Measurements from ENCODE around the gene GPM6B.

GPM6B gene

DNA sequence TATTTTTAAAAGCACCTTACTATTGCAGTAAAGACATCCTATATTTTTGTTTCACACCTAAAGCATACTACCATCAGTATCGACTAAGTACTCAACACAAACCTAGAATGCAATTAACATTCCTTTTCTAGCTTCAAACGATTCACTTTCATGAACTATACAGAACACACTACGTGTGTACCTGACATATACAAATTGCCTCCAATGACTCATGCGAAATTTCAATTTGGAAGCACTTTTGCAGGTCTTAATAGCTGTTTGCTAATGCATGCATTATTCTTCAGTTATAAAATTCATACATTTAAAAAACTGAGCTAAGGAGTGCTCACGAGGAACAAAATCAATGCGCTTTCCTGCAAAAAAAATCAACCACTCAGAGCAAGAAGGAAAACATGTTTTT lies 19.7 kb upstream of the GPM6B start:
- DNase-seq (ENCODE audit: low read depth in 1 of 2, low spot score in 1 of 2) = no peak
- no peak overlapping the region for H3K4me3 ChIP-seq (replicated peaks; ENCODE audit: insufficient read depth, low read length)
- H3K27ac ChIP-seq (replicated peaks) = no peak overlapping the region
- H3K27me3 ChIP-seq (ENCODE audit: insufficient read depth, poor library complexity, severe bottlenecking) = peaks cover 5% of the 10 kb centered on the region
- no peak for TF ChIP-seq GABPA (IDR thresholded peaks at IDR 0.05; ENCODE audit: low read depth)
- TF ChIP-seq, protein P1, sequence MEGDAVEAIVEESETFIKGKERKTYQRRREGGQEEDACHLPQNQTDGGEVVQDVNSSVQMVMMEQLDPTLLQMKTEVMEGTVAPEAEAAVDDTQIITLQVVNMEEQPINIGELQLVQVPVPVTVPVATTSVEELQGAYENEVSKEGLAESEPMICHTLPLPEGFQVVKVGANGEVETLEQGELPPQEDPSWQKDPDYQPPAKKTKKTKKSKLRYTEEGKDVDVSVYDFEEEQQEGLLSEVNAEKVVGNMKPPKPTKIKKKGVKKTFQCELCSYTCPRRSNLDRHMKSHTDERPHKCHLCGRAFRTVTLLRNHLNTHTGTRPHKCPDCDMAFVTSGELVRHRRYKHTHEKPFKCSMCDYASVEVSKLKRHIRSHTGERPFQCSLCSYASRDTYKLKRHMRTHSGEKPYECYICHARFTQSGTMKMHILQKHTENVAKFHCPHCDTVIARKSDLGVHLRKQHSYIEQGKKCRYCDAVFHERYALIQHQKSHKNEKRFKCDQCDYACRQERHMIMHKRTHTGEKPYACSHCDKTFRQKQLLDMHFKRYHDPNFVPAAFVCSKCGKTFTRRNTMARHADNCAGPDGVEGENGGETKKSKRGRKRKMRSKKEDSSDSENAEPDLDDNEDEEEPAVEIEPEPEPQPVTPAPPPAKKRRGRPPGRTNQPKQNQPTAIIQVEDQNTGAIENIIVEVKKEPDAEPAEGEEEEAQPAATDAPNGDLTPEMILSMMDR (IDR thresholded peaks at IDR 0.05; ENCODE audit: insufficient read depth, low read length) = no peak
- TF ChIP-seq, protein P2, sequence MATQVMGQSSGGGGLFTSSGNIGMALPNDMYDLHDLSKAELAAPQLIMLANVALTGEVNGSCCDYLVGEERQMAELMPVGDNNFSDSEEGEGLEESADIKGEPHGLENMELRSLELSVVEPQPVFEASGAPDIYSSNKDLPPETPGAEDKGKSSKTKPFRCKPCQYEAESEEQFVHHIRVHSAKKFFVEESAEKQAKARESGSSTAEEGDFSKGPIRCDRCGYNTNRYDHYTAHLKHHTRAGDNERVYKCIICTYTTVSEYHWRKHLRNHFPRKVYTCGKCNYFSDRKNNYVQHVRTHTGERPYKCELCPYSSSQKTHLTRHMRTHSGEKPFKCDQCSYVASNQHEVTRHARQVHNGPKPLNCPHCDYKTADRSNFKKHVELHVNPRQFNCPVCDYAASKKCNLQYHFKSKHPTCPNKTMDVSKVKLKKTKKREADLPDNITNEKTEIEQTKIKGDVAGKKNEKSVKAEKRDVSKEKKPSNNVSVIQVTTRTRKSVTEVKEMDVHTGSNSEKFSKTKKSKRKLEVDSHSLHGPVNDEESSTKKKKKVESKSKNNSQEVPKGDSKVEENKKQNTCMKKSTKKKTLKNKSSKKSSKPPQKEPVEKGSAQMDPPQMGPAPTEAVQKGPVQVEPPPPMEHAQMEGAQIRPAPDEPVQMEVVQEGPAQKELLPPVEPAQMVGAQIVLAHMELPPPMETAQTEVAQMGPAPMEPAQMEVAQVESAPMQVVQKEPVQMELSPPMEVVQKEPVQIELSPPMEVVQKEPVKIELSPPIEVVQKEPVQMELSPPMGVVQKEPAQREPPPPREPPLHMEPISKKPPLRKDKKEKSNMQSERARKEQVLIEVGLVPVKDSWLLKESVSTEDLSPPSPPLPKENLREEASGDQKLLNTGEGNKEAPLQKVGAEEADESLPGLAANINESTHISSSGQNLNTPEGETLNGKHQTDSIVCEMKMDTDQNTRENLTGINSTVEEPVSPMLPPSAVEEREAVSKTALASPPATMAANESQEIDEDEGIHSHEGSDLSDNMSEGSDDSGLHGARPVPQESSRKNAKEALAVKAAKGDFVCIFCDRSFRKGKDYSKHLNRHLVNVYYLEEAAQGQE (IDR thresholded peaks at IDR 0.05; ENCODE audit: insufficient replicate concordance, low read depth) = no peak
- no peak for TF ChIP-seq POLR2AphosphoS5 (IDR thresholded peaks at IDR 0.05; ENCODE audit: low read depth)
- no peak for TF ChIP-seq SPI1 (IDR thresholded peaks at IDR 0.05; ENCODE audit: borderline replicate concordance, low read depth)

DNA sequence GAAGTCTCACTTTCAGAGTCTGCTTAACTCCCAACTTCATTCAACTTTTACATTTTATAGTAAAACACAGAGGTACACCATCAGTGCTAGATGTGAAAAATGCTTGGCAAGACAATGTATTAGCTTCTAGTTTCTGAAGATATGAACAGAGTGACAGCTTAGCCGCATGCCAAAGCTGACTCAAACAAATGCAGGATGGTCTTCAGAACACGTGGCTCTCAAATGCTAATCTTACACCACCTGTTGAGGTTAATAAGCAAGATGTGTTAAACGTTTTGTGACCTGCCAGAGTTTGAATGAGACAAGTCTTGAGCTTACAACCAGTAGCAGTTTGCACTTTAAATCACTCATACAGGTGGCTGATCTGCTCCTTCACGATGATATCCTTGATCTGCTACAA lies 18.9 kb upstream of the GPM6B start:
- TF ChIP-seq, protein P1 (IDR thresholded peaks at IDR 0.05; ENCODE audit: insufficient read depth, low read length) = no peak
- TF ChIP-seq GABPA (IDR thresholded peaks at IDR 0.05; ENCODE audit: low read depth) (no peak), POLR2AphosphoS5 (IDR thresholded peaks at IDR 0.05; ENCODE audit: low read depth) (no peak), SPI1 (IDR thresholded peaks at IDR 0.05; ENCODE audit: borderline replicate concordance, low read depth) (no peak)
- TF ChIP-seq, protein P2 (IDR thresholded peaks at IDR 0.05; ENCODE audit: insufficient replicate concordance, low read depth) = no peak

DNA sequence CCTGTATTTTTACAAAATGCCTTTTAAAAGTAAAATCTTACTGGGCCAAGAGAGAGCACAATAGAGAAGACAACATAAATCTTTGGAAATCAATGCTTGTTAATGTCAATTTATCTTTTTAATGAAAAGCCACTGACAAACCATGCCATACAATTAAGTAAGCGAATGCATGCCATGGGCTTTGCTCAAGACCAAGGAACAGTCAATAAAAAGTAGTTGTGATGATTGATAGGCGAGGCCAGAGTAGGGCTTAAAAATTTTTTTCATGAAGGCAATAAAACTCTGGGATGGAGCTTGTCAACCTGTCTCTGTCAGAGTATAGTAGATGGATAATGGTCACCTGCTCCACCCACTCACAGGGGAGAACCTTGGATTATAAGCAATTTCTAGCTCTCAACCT lies 17.5 kb upstream of the GPM6B start:
- no peak overlapping the region for H3K4me3 ChIP-seq (replicated peaks; ENCODE audit: insufficient read depth, low read length)
- H3K27ac ChIP-seq (replicated peaks) = no peak overlapping the region
- peaks cover 5% of the 10 kb centered on the region for H3K27me3 ChIP-seq (ENCODE audit: insufficient read depth, poor library complexity, severe bottlenecking)
- DNase-seq (ENCODE audit: low read depth in 1 of 2, low spot score in 1 of 2) = no peak
- TF ChIP-seq POLR2AphosphoS5 (IDR thresholded peaks at IDR 0.05; ENCODE audit: low read depth) (no peak), GABPA (IDR thresholded peaks at IDR 0.05; ENCODE audit: low read depth) (no peak), SPI1 (IDR thresholded peaks at IDR 0.05; ENCODE audit: borderline replicate concordance, low read depth) (no peak)
- TF ChIP-seq, protein P1 (IDR thresholded peaks at IDR 0.05; ENCODE audit: insufficient read depth, low read length) = no peak
- TF ChIP-seq, protein P2 (IDR thresholded peaks at IDR 0.05; ENCODE audit: insufficient replicate concordance, low read depth) = no peak

More for the DNA sequence above, 18.9 kb upstream of the GPM6B start:
- no peak for DNase-seq (ENCODE audit: low read depth in 1 of 2, low spot score in 1 of 2)
- no peak overlapping the region for H3K4me3 ChIP-seq (replicated peaks; ENCODE audit: insufficient read depth, low read length)
- H3K27me3 ChIP-seq (ENCODE audit: insufficient read depth, poor library complexity, severe bottlenecking) = peaks cover 5% of the 10 kb centered on the region
- no peak overlapping the region for H3K27ac ChIP-seq (replicated peaks)
